DND-41 (cell line): ENCODE data around the gene PRKCZ.

Source experiments
- ATAC-seq: fragments of 200-7000 bp; cut with Tn5 transposase; 3 replicates; pipeline ENCODE4 v1.9.1; 2021; ENCODE audit warnings: low read depth; ENCODE audit not compliant: insufficient read depth
- DNase-seq: peaks from one replicate; pipeline ENCODE4 v3.0.0-alpha.2; 2020
- H2AFZ ChIP-seq: 2 replicates; pipeline ENCODE4 v1.6.0; 2012; ENCODE audit warnings: low read depth, low read length
- H3K27ac ChIP-seq: 2 replicates; pipeline ENCODE4 v1.5.1; 2012; ENCODE audit warnings: low read length, inconsistent platforms
- H3K27me3 ChIP-seq: fragments of 200-600 bp; sonication (generic); 2 replicates; pipeline ENCODE4 v1.6.0; 2012; ENCODE audit warnings: low read length, mild to moderate bottlenecking, inconsistent platforms; ENCODE audit not compliant: insufficient read depth, poor library complexity
- H3K36me3 ChIP-seq: 2 replicates; pipeline ENCODE4 v1.5.1; 2012; ENCODE audit warnings: low read length, inconsistent platforms; ENCODE audit not compliant: insufficient read depth
- H3K4me1 ChIP-seq: 2 replicates; pipeline ENCODE4 v1.5.1; 2012; ENCODE audit warnings: mild to moderate bottlenecking, low read length; ENCODE audit not compliant: insufficient read depth
- H3K4me2 ChIP-seq: 2 replicates; pipeline ENCODE4 v1.6.0; 2012; ENCODE audit warnings: mild to moderate bottlenecking, moderate library complexity, low read length, inconsistent platforms; ENCODE audit not compliant: insufficient read depth
- H3K4me3 ChIP-seq, 2 experiments: fragments of 200-600 bp in 1 of 2; shearing (Covaris generic) in 1 of 2; 2 replicates each; pipeline ENCODE4 v1.5.1; 2012 to 2016; ENCODE audit warnings: inconsistent platforms in 2 of 2, low read length in 2 of 2, mild to moderate bottlenecking in 2 of 2, low read depth in 1 of 2, moderate library complexity in 1 of 2
- H3K79me2 ChIP-seq: 2 replicates; pipeline ENCODE4 v1.6.0; 2012; ENCODE audit warnings: low read length, inconsistent platforms; ENCODE audit not compliant: insufficient read depth
- H3K9ac ChIP-seq: 2 replicates; pipeline ENCODE4 v1.6.0; 2012; ENCODE audit warnings: low read depth, mild to moderate bottlenecking, inconsistent platforms, low read length, moderate library complexity
- H3K9me3 ChIP-seq: 2 replicates; pipeline ENCODE4 v1.5.1; 2012; ENCODE audit warnings: low read length, moderate library complexity, mild to moderate bottlenecking, inconsistent platforms; ENCODE audit not compliant: insufficient read depth, severe bottlenecking
- H4K20me1 ChIP-seq: 2 replicates; pipeline ENCODE4 v1.6.0; 2012; ENCODE audit warnings: low read length; ENCODE audit not compliant: insufficient read depth
- EZH2 ChIP-seq: IDR thresholded peaks from 3 replicates; pipeline ENCODE4 v1.6.1; 2012; ENCODE audit warnings: borderline replicate concordance, low read depth, mild to moderate bottlenecking, moderate library complexity, low read length, inconsistent platforms; ENCODE audit not compliant: severe bottlenecking
- TF ChIP-seq, protein P1 (sequence below): IDR thresholded peaks from 2 replicates; pipeline ENCODE4 v1.5.1; 2012; ENCODE audit warnings: borderline replicate concordance, low read length, moderate library complexity, mild to moderate bottlenecking; ENCODE audit not compliant: poor library complexity, severe bottlenecking; ENCODE audit errors: extremely low read depth

Gene PRKCZ

DNA sequence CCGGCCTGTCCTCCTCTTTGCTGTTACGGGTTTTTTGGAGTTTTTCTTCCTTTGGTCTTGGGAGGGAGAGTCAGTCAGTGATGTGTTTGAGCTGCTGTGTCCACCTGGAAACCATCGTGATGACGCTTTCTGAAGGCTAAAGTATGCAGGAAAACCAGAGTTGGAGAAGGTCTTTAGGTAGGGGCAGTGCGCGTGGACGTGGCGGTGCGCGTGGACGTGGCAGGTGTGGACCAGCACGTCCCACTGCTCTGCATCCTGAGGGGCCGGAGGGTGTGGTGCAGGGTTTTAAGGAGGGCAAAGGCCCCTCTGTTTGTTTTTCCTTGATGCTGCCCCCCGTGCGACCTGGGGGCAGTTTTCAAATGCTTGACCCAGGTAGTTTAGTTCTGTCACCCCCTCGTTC lies 29.9 kb downstream of the PRKCZ start:
- ATAC-seq (no peak), DNase-seq (no peak)
- H3K9me3 ChIP-seq, result peaks cover 20% of the 10 kb centered on the region
- no peak overlapping the region for H2AFZ ChIP-seq
- H3K27ac ChIP-seq, result no peak overlapping the region
- H3K4me3 ChIP-seq, result no peak overlapping the region
- H3K79me2 ChIP-seq, result no peaks in the 10 kb centered on the region
- no peak overlapping the region for H3K9ac ChIP-seq
- no peaks in the 10 kb centered on the region for H3K4me1 ChIP-seq
- TF ChIP-seq EZH2, result no peak
- TF ChIP-seq, protein P1, sequence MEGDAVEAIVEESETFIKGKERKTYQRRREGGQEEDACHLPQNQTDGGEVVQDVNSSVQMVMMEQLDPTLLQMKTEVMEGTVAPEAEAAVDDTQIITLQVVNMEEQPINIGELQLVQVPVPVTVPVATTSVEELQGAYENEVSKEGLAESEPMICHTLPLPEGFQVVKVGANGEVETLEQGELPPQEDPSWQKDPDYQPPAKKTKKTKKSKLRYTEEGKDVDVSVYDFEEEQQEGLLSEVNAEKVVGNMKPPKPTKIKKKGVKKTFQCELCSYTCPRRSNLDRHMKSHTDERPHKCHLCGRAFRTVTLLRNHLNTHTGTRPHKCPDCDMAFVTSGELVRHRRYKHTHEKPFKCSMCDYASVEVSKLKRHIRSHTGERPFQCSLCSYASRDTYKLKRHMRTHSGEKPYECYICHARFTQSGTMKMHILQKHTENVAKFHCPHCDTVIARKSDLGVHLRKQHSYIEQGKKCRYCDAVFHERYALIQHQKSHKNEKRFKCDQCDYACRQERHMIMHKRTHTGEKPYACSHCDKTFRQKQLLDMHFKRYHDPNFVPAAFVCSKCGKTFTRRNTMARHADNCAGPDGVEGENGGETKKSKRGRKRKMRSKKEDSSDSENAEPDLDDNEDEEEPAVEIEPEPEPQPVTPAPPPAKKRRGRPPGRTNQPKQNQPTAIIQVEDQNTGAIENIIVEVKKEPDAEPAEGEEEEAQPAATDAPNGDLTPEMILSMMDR, result no peak
- no peak overlapping the region for H3K4me2 ChIP-seq
- H3K27me3 ChIP-seq, result no peaks in the 10 kb centered on the region
- no peaks in the 10 kb centered on the region for H4K20me1 ChIP-seq
- no peaks in the 10 kb centered on the region for H3K36me3 ChIP-seq

DNA sequence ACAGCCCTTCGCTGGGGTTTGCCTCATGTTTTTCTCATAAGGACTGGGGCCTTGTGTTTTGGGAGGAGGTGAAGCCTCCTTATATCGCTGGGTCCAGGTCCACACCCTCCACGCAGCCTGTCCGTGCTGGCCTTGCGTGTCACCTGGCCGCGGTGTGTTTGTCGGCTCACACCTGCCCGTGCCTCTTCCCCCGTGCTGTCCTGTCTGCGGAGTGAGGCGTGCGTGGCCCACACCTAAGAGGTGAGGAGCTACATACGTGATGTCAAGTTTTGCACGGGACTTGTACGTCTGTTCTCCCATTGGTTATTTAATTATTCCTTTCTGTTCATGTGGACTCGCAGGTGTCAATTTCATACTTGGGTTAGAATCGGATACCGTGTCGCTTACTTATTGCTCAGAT lies 30.7 kb downstream of the PRKCZ start:
- no peak overlapping the region for H3K27ac ChIP-seq
- no peaks in the 10 kb centered on the region for H3K36me3 ChIP-seq
- H3K9me3 ChIP-seq, result peaks cover 20% of the 10 kb centered on the region
- no peak for TF ChIP-seq EZH2
- TF ChIP-seq, protein P1, result no peak
- DNase-seq (no peak), ATAC-seq (no peak)
- H3K79me2 ChIP-seq, result no peaks in the 10 kb centered on the region
- no peak overlapping the region for H2AFZ ChIP-seq
- H3K4me1 ChIP-seq, result no peaks in the 10 kb centered on the region
- no peaks in the 10 kb centered on the region for H3K27me3 ChIP-seq
- no peak overlapping the region for H3K9ac ChIP-seq
- H3K4me2 ChIP-seq, result no peak overlapping the region
- no peaks in the 10 kb centered on the region for H4K20me1 ChIP-seq
- no peak overlapping the region for H3K4me3 ChIP-seq

DNA sequence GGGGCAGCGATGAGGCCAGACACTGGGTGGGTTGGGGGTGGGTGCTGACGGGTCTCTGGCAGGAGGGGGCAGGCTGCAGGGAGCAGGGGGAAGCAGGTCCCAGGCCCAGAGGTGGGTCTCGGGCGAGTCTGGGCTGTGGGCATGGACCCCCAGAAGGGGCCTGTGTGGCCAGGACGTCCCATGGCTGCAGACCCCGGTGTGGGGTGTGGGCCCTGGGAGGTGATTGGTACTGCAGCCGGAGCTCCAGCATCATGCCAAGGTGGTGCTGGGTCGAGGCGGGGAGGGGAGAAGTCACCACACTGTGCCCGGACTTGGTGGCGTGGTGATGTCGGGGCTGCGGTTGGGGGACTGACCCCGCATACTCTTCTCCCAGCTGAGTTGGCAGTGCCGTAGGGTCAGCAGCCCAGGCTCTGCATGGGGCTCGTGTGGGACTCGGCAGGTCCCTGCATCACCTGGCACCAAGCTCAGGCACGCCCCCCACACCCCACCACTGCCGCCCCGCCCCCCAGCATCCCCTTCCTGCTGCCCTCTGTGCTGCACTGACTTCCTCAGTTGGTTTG lies 31.2 kb downstream of the PRKCZ start:
- Histone ChIP-seq H3K36me3 (no peaks in the 10 kb centered on the region), H3K4me1 (no peaks in the 10 kb centered on the region), H3K4me3 (no peak overlapping the region), H3K27me3 (no peaks in the 10 kb centered on the region), H3K79me2 (no peaks in the 10 kb centered on the region), H3K9me3 (peaks cover 20% of the 10 kb centered on the region), H3K9ac (no peak overlapping the region), H3K27ac (no peak overlapping the region), H4K20me1 (no peaks in the 10 kb centered on the region), H3K4me2 (no peak overlapping the region), H2AFZ (no peak overlapping the region)
- TF ChIP-seq EZH2, result no peak
- TF ChIP-seq, protein P1, result no peak
- DNase-seq, result no peak
- ATAC-seq, result no peak

DNA sequence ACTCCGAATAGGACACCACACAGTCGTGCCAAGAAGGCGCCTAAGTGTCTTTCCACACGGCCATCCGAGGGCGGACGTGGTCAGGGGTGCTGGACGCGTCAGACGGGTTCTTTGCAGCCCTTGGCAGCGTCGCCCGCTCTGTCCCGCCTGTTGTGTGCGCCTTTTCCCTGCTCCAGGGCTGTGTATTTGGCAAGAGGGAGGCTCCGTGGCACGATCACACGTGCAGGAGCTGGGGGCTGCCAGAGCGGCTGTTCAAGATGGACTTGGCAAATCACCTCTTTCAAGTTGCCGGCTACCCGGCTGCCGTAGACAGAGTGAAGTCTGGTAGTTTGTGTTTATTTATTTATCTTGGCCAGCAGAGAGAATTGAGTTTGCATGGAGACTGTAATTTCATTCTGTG lies 31.9 kb downstream of the PRKCZ start:
- Histone ChIP-seq H4K20me1 (no peaks in the 10 kb centered on the region), H3K9ac (no peak overlapping the region), H3K27ac (no peak overlapping the region), H2AFZ (no peak overlapping the region), H3K27me3 (no peaks in the 10 kb centered on the region), H3K36me3 (no peaks in the 10 kb centered on the region), H3K79me2 (no peaks in the 10 kb centered on the region), H3K4me2 (no peak overlapping the region), H3K4me3 (no peak overlapping the region), H3K4me1 (no peaks in the 10 kb centered on the region), H3K9me3 (peaks cover 20% of the 10 kb centered on the region)
- no peak for DNase-seq
- no peak for TF ChIP-seq EZH2
- TF ChIP-seq, protein P1, result no peak
- ATAC-seq, result no peak
